Mucosa of stomach (tissue), 1 donor: ENCODE measurements around the gene MED23.
"Not testable (repeated sequence)": the region's sequence is repeated elsewhere in the genome, so short reads cannot be mapped to it uniquely, and the experiment has no call there.

Experiments used
- H3K27me3 ChIP-seq: one replicate; pipeline ENCODE4 v1.7.0; 2013; ENCODE audit warnings: mild to moderate bottlenecking, low read length; ENCODE audit not compliant: control insufficient read depth, insufficient read depth
- H3K36me3 ChIP-seq: one replicate; pipeline ENCODE4 v1.7.0; 2013; ENCODE audit warnings: low read length; ENCODE audit not compliant: control insufficient read depth, insufficient read depth
- H3K4me1 ChIP-seq: one replicate; pipeline ENCODE4 v1.7.0; 2013; ENCODE audit warnings: mild to moderate bottlenecking, low read length; ENCODE audit not compliant: control insufficient read depth, insufficient read depth
- H3K4me3 ChIP-seq: one replicate; pipeline ENCODE4 v1.7.0; 2013; ENCODE audit warnings: low read length
- H3K9ac ChIP-seq: one replicate; pipeline ENCODE4 v1.7.0; 2013; ENCODE audit warnings: mild to moderate bottlenecking, low read length, moderate library complexity
- H3K9me3 ChIP-seq: one replicate; pipeline ENCODE4 v1.7.0; 2013; ENCODE audit warnings: mild to moderate bottlenecking, low read length, moderate library complexity; ENCODE audit not compliant: control insufficient read depth
- donor health status: Pancreatic carcinoma.

MED23 gene

DNA sequence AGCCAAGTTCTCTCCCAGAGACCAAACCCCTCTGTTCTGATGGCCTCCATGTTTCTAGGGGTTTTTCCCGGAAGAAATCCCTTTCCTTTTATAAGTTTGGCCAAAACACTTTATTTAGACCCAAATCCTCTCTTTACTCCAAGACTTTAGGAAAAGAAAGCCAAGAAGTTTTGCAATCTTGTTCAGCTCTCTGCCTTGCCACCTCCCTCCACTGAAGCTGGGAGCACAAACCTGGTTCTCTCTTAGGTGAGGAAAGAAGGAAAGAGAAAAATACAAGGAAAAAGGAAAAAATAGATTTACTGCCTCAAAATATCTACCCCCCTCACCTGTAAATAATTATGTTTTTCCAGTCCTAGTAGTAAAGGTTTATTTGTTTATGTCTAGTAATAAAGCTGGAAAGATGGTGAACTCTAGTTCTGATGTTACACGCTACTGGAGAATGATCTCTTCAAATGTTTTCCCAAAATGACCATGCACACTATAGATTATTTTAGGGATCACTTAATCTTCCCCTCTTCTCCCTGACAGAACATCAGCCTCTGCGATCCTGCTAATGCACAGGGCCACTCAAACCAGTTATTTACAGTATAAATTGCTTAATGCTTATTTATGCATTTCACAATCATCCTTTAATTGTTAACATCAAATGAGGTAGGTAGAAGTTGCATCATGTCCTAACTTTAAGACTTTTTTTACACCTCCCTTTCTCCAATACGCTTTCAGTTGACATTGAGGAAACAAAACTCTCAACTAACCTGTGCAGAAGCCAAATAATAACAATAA lies 65.9 kb downstream of the MED23 start:
- Histone ChIP-seq H3K36me3 (no peaks in the 10 kb centered on the region), H3K4me1 (no peaks in the 10 kb centered on the region), H3K9me3 (no peaks in the 10 kb centered on the region), H3K4me3 (no peak overlapping the region), H3K27me3 (no peaks in the 10 kb centered on the region), H3K9ac (no peak overlapping the region)

- Histone ChIP-seq H3K4me3 (no peak overlapping the region), H3K27me3 (no peaks in the 10 kb centered on the region), H3K36me3 (no peaks in the 10 kb centered on the region)
Measured at GRCh38 chr6:131558922-131559321, 69.1 kb downstream of the MED23 start.

DNA sequence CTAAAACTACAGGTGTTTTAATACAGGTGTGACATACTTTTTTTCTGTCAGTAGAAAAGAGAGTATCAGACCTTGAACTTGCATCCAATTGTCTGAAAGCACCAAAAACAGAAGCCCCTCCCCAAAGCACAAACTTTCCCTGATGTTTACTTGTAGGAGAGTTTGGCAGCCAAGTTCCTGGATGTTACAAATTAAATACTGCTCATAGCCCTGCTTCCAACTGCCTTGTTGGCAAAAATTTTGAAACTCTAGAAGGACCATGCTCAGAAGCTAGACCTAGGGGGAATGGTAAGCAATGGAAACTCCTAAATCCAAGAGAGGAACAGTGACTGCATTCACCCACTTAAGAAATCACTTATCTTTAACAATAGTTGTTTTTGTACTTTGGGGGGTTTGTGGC lies 72.0 kb downstream of the MED23 start:
- no peaks in the 10 kb centered on the region for H3K4me1 ChIP-seq
- no peaks in the 10 kb centered on the region for H3K27me3 ChIP-seq
- H3K4me3 ChIP-seq: no peak overlapping the region
- no peak overlapping the region for H3K9ac ChIP-seq
- no peaks in the 10 kb centered on the region for H3K9me3 ChIP-seq
- no peaks in the 10 kb centered on the region for H3K36me3 ChIP-seq

More at GRCh38 chr6:131558922-131559321, 69.1 kb downstream of the MED23 start:
- H3K9ac ChIP-seq: no peak overlapping the region
- no peaks in the 10 kb centered on the region for H3K4me1 ChIP-seq
- H3K9me3 ChIP-seq: no peaks in the 10 kb centered on the region

DNA sequence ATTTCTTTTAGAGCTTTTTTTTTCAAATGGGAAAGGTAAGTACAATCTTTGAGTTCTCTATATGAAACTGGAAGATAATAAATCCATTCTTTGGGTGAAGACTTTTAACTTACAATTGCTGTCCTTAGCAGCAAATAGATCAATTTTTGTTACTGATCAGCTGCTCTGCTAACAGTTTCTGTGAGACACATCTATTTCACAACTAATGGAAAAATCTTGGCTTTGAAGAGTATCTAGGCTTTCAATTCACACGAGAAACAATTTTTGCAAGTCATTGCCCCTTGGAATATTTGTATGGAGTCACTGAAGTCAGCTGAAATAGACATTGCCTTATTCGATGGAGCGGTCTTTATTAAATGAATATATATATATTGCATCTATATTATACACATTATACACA lies 75.5 kb downstream of the MED23 start:
- Histone ChIP-seq H3K9ac (no peak overlapping the region), H3K27me3 (no peaks in the 10 kb centered on the region), H3K4me1 (no peaks in the 10 kb centered on the region), H3K9me3 (no peaks in the 10 kb centered on the region), H3K36me3 (no peaks in the 10 kb centered on the region), H3K4me3 (no peak overlapping the region)

- no peak overlapping the region for H3K4me3 ChIP-seq
- H3K27me3 ChIP-seq: no peaks in the 10 kb centered on the region
- no peaks in the 10 kb centered on the region for H3K36me3 ChIP-seq
- no peaks in the 10 kb centered on the region for H3K9me3 ChIP-seq
- no peak overlapping the region for H3K9ac ChIP-seq
- H3K4me1 ChIP-seq: no peaks in the 10 kb centered on the region
Measured at GRCh38 chr6:131551902-131552301, 76.1 kb downstream of the MED23 start.

- no peaks in the 10 kb centered on the region for H3K9me3 ChIP-seq
- H3K36me3 ChIP-seq: no peaks in the 10 kb centered on the region
- no peaks in the 10 kb centered on the region for H3K27me3 ChIP-seq
- no peak overlapping the region for H3K9ac ChIP-seq
- no peak overlapping the region for H3K4me3 ChIP-seq
- no peaks in the 10 kb centered on the region for H3K4me1 ChIP-seq
Measured at GRCh38 chr6:131549811-131550210, 78.2 kb downstream of the MED23 start.

- H3K9me3 ChIP-seq: no peaks in the 10 kb centered on the region
- H3K4me3 ChIP-seq: no peak overlapping the region
- no peaks in the 10 kb centered on the region for H3K27me3 ChIP-seq
- H3K9ac ChIP-seq: no peak overlapping the region
- H3K36me3 ChIP-seq: no peaks in the 10 kb centered on the region
- no peaks in the 10 kb centered on the region for H3K4me1 ChIP-seq
Measured at GRCh38 chr6:131548441-131548840, 79.6 kb downstream of the MED23 start.

- no peak overlapping the region for H3K9ac ChIP-seq
- no peaks in the 10 kb centered on the region for H3K9me3 ChIP-seq
- no peaks in the 10 kb centered on the region for H3K36me3 ChIP-seq
- H3K4me3 ChIP-seq: no peak overlapping the region
- H3K4me1 ChIP-seq: no peaks in the 10 kb centered on the region
- no peaks in the 10 kb centered on the region for H3K27me3 ChIP-seq
Measured at GRCh38 chr6:131547488-131547887, 80.6 kb downstream of the MED23 start.

- H3K27me3 ChIP-seq: no peaks in the 10 kb centered on the region
- no peaks in the 10 kb centered on the region for H3K36me3 ChIP-seq
- no peaks in the 10 kb centered on the region for H3K4me1 ChIP-seq
- H3K9ac ChIP-seq: no peak overlapping the region
- no peak overlapping the region for H3K4me3 ChIP-seq
- no peaks in the 10 kb centered on the region for H3K9me3 ChIP-seq
Measured at GRCh38 chr6:131545317-131545716, 82.7 kb downstream of the MED23 start.

DNA sequence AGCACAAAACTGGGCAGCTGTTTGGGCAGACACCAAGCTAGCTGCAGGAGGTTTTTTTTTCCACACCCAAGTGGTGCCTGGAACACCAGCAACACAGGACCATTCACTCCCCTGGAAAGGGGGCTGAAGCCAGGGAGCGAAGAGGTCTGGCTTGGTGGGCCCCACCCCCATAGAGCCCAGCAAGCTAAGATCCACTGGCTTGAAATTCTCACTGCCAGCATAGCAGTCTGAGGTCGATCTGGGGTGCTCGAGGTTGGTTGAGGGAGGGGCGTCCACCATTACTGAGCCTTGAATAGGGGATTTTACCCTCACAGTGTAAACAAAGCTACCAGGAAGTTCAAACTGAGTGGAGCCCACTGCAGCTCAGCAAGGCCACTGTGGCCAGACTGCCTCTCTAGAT lies 89.4 kb downstream of the MED23 start:
- not testable (repeated sequence) for H3K36me3 ChIP-seq, H3K9me3 ChIP-seq, H3K4me1 ChIP-seq, H3K9ac ChIP-seq, H3K27me3 ChIP-seq, H3K4me3 ChIP-seq

DNA sequence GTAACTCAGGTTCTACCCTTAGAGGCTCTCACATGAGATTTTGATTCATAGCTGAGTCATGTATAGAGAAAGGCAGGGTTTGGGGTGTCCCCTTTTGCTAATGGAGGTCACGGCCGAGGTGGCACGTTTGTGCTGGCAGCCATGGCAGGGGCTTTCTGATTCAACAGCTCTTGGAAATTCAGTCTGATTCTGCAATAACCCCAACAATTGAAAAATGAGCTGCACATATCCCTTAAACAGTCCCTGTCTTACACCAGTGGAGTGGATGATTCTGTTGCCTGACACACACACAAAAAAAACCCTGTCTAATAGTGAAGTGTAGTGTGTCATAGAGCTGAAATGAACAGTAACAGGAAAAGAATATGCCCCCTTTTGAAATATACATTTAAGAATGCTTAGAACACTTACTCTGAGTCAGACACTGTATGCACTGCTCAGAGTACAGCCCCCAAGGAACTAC lies 95.4 kb downstream of the MED23 start:
- Histone ChIP-seq H3K9me3 (no peaks in the 10 kb centered on the region), H3K27me3 (no peaks in the 10 kb centered on the region), H3K9ac (no peak overlapping the region), H3K36me3 (no peaks in the 10 kb centered on the region), H3K4me1 (no peaks in the 10 kb centered on the region), H3K4me3 (no peak overlapping the region)

DNA sequence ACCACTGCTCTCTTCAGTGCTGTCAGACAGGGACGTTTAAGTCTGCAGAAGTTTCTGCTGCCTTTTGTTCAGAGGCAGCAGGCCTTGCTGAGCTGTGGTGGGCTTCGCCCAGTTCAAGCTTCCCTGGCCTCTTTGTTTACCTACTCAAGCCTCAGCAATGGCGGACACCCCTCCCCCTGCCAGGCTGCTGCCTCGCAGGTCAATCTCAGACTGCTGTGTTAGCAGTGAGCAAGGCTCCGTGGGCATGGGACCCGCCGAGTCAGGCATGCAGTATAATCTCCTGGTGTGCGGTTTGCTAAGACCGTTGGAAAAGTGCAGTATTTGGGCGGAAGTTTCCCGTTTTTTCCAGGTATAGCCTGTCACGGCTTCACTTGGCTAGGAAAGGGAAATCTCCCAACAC lies 96.4 kb downstream of the MED23 start:
- not testable (repeated sequence) for H3K4me3 ChIP-seq, H3K27me3 ChIP-seq, H3K9me3 ChIP-seq, H3K9ac ChIP-seq, H3K36me3 ChIP-seq, H3K4me1 ChIP-seq

DNA sequence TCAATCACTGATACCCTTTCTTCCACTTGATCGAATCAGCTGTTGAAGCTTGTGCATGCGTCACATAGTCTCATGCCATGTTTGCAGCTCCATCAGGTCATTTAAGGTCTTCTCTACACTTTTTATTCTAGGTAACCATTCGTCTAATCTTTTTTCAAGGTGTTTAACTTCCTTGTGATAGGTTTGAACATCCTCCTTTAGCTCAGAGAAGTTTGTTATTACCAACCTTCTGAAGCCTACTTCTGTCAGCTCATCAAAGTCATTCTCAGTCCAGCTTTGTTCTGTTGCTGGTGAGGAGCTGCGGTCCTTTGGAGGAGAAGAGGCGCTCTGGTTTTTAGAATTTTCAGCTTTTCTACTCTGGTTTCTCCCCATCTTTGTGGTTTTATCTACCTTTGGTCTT lies 97.1 kb downstream of the MED23 start:
- not testable (repeated sequence) for H3K4me3 ChIP-seq, H3K36me3 ChIP-seq, H3K9me3 ChIP-seq, H3K27me3 ChIP-seq, H3K4me1 ChIP-seq, H3K9ac ChIP-seq
